ENCODE measurements around the gene CC2D2B.

GRCh38 chr10:96021332-96021731, 113.6 kb downstream of the CC2D2B start:
- TF ChIP-seq CTCF (IDR thresholded peaks at IDR 0.05) = no peak
- no peak for TF ChIP-seq SIN3A (IDR thresholded peaks at IDR 0.05; ENCODE audit: borderline replicate concordance, insufficient read depth, low read depth, low read length)
- no peak for TF ChIP-seq TCF7L2 (IDR thresholded peaks at IDR 0.05; ENCODE audit: low read depth, low read length)
- TF ChIP-seq POLR2AphosphoS5 (IDR thresholded peaks at IDR 0.05; ENCODE audit: low read depth, low read length) = no peak

Measured in Panc1 (cell line).